Activated CD4-positive, CD25-positive, alpha-beta regulatory T cell treated with anti-CD3 and anti-CD28 coated beads, Interleukin-2, amount 50 U/mL, for 24 hours (primary cell): ENCODE data around the gene PTTG1IP2.

Experiments
- ATAC-seq, 2 donors: fragments of 150-1000 bp; cut with Tn5 transposase; one replicate each; pipeline ENCODE4 v1.10.0; 2021; ENCODE audit warnings: mild to moderate bottlenecking in 1 of 2, moderate library complexity in 1 of 2

The PTTG1IP2 gene

GRCh38 chr7:90469554-90469953, at the start of gene PTTG1IP2:
PTTG1IP2 (plus strand) TSS chr7:90469639; CDS start chr7:90469787, 148 bp downstream.
- no peak for ATAC-seq

- ATAC-seq, result no peak
These were observed 47.8 kb upstream of the PTTG1IP2 start for GRCh38 chr7:90421651-90422050.

- ATAC-seq, result peak; percentile 13 to 17
These were observed 44.7 kb upstream of the PTTG1IP2 start for GRCh38 chr7:90424720-90425119.

GRCh38 chr7:90425376-90425775, 44.1 kb upstream of the PTTG1IP2 start:
- no peak for ATAC-seq

- ATAC-seq, result no peak
These were observed 38.6 kb upstream of the PTTG1IP2 start for GRCh38 chr7:90430614-90431460.

- ATAC-seq, result no peak
These were observed 36.7 kb upstream of the PTTG1IP2 start for GRCh38 chr7:90432752-90433151.

- ATAC-seq, result no peak
These were observed 36.2 kb upstream of the PTTG1IP2 start for GRCh38 chr7:90433221-90433620.

GRCh38 chr7:90445633-90446032, 23.8 kb upstream of the PTTG1IP2 start:
- no peak for ATAC-seq

GRCh38 chr7:90446137-90446899, 23.1 kb upstream of the PTTG1IP2 start:
- no peak for ATAC-seq

GRCh38 chr7:90453259-90453891, 16.1 kb upstream of the PTTG1IP2 start:
- no peak for ATAC-seq

GRCh38 chr7:90453931-90454330, 15.5 kb upstream of the PTTG1IP2 start:
- ATAC-seq, result no peak

GRCh38 chr7:90455163-90456030, 14.0 kb upstream of the PTTG1IP2 start:
- ATAC-seq, result peak in 1 of 2 donors; percentile 13

- ATAC-seq, result no peak
These were observed 11.3 kb upstream of the PTTG1IP2 start for GRCh38 chr7:90458104-90458503.

- ATAC-seq, result no peak
These were observed 9.6 kb upstream of the PTTG1IP2 start for GRCh38 chr7:90459888-90460287.

GRCh38 chr7:90461219-90461618, 8.2 kb upstream of the PTTG1IP2 start:
- no peak for ATAC-seq

GRCh38 chr7:90463151-90463628, 6.2 kb upstream of the PTTG1IP2 start:
- ATAC-seq, result peak in 1 of 2 donors; percentile 49

GRCh38 chr7:90465816-90466215, 3.6 kb upstream of the PTTG1IP2 start:
- ATAC-seq, result no peak

- no peak for ATAC-seq
These were observed 3.5 kb downstream of the PTTG1IP2 start for GRCh38 chr7:90472805-90473540.

GRCh38 chr7:90473814-90474213, 4.4 kb downstream of the PTTG1IP2 start:
- no peak for ATAC-seq

GRCh38 chr7:90474284-90475210, 5.1 kb downstream of the PTTG1IP2 start:
- no peak for ATAC-seq
